Measurements from ENCODE around the gene XDH.

DNA sequence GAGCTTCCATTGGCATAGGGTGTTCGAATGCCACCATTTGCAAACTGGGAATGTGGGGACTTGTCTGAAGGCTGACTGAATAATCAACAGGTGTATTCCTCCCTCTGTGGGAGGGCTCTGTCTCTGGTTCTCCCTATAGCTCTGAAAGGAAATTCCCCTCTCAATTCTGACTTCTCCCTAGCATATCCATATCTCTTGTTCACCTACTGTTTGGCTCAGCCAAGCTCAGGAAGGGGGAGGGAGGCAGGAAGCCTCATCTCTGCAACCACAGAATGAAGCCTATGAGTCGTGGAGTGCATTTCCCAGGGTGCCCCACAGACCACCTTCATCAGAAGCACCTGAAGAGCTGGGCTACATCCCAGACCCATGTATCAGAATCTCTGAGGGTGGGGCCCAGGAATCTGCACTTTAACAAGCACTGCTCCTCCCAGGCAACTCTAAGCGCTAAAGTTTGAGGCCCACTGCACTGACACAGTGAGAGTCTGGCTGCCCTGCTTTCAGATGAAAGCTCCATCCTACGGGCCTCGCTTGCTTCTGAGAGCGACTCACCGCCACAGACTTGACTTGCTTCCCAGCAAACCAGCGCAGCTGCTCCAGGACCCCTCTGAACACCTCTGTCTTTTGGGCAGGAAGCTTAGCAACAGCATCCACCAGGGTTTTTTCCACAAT is 32.0 kb downstream of the XDH start:
- TF ChIP-seq, protein P1, sequence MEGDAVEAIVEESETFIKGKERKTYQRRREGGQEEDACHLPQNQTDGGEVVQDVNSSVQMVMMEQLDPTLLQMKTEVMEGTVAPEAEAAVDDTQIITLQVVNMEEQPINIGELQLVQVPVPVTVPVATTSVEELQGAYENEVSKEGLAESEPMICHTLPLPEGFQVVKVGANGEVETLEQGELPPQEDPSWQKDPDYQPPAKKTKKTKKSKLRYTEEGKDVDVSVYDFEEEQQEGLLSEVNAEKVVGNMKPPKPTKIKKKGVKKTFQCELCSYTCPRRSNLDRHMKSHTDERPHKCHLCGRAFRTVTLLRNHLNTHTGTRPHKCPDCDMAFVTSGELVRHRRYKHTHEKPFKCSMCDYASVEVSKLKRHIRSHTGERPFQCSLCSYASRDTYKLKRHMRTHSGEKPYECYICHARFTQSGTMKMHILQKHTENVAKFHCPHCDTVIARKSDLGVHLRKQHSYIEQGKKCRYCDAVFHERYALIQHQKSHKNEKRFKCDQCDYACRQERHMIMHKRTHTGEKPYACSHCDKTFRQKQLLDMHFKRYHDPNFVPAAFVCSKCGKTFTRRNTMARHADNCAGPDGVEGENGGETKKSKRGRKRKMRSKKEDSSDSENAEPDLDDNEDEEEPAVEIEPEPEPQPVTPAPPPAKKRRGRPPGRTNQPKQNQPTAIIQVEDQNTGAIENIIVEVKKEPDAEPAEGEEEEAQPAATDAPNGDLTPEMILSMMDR (IDR thresholded peaks at IDR 0.05), result no peak
- TF ChIP-seq EP300 (IDR thresholded peaks at IDR 0.05) (no peak), POLR2A (IDR thresholded peaks at IDR 0.05) (no peak)
